Activated naive CD8-positive, alpha-beta T cell treated with anti-CD3 and anti-CD28 coated beads, Interleukin-2, amount 50 U/mL, for 24 hours (primary cell): ENCODE measurements around the gene MRGPRX2.

ENCODE experiments used
- ATAC-seq: fragments of 150-1000 bp; cut with Tn5 transposase; one replicate; pipeline ENCODE4 v1.10.0; 2021
- DNase-seq: peaks from one replicate; pipeline ENCODE4 v3.0.0; 2021
- H3K27ac Mint-ChIP-seq: one replicate; pipeline ENCODE4 v1.8.0; 2021; ENCODE audit warnings: mild to moderate bottlenecking, mixed read lengths
- H3K27me3 Mint-ChIP-seq: one replicate; pipeline ENCODE4 v1.8.0; 2021; ENCODE audit warnings: mixed read lengths
- H3K36me3 Mint-ChIP-seq: one replicate; pipeline ENCODE4 v1.8.0; 2021; ENCODE audit warnings: low read depth, mixed read lengths
- H3K4me1 Mint-ChIP-seq: one replicate; pipeline ENCODE4 v1.8.0; 2021; ENCODE audit warnings: mixed read lengths
- H3K4me3 Mint-ChIP-seq: one replicate; pipeline ENCODE4 v1.8.0; 2021; ENCODE audit warnings: mild to moderate bottlenecking, moderate library complexity, mixed read lengths
- H3K9me3 Mint-ChIP-seq: one replicate; pipeline ENCODE4 v1.8.0; 2021; ENCODE audit warnings: mixed read lengths

Gene MRGPRX2

DNA sequence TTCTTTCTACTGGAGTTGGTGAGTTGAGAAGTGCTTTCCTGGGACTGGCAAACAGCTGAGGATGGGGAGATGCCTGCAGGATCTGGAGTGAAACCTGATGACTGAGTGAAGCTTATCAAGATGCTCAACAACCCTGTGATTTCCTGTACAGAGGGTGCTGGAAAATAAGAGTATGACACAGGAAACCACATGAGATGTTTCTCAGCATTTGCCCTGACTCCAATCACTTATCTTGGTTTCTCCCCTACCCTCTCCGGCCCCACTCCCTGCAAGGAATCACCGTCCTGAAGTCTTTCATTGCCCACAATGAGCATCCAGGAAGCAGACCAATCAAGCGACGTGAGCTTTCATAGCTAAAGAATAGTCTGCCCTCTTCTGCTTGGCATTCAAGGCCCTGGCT is at the start of gene MRGPRX2:
TSS of gene MRGPRX2 (minus strand) at position 89 of the 400 bp plus-strand sequence. CDS start 4,315 bp downstream, outside the sequence.
- no peaks in the 10 kb centered on the region for H3K9me3 Mint-ChIP-seq
- DNase-seq: peak; percentile 18
- peaks cover 28% of the 10 kb centered on the region for H3K27me3 Mint-ChIP-seq
- peaks cover 21% of the 10 kb centered on the region for H3K4me1 Mint-ChIP-seq
- no peak within 1 kb of the TSS for H3K4me3 Mint-ChIP-seq
- H3K36me3 Mint-ChIP-seq: no peaks in the 10 kb centered on the region
- H3K27ac Mint-ChIP-seq: no peak within 1 kb of the TSS
- peak; percentile 93 for ATAC-seq

DNA sequence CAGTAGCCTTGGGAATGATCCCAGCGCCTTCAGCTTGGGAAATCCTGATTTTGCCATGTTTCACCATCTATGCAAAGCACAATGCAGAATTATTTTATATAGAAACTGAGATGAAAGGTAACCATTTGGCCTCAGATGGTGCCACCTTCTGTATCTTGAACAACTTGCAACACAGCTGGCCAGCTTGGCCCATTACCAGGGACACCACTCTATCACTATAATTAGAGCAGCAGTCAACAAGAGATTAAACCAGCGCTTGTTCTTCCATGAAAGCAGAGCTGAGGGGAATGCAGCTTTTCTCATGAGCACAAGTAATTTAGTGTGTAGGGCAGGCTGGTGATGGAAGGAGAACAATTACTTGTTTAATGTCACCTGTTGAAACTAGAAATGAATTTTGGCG is 49.8 kb upstream of the MRGPRX2 start:
- no peak for DNase-seq
- H3K4me1 Mint-ChIP-seq: peaks cover 5% of the 10 kb centered on the region
- H3K27ac Mint-ChIP-seq: no peak overlapping the region
- no peak overlapping the region for H3K4me3 Mint-ChIP-seq
- H3K27me3 Mint-ChIP-seq: peaks cover 6% of the 10 kb centered on the region
- no peaks in the 10 kb centered on the region for H3K36me3 Mint-ChIP-seq
- ATAC-seq: no peak
- H3K9me3 Mint-ChIP-seq: no peaks in the 10 kb centered on the region

DNA sequence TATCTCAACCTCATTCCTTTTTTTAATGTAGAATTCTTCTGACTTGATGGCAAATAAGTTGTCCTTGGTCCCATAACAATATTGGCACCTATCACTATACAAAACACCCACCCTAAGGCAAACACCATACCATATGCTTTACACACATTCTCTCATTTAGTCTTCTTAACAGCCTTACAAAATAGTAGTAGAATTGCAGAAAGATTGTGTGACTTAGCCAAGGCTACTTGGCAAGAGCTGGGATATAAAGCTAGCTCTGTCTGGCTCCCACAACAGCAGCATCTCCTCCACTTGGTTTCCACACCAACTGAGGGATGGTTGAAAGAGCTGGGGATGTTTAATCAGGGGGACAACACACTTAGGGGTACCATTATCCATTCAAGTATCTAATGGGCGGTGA is 46.6 kb upstream of the MRGPRX2 start:
- DNase-seq: no peak
- Mint-ChIP-seq H3K4me3 (no peak overlapping the region), H3K27me3 (peaks cover 17% of the 10 kb centered on the region), H3K27ac (no peak overlapping the region), H3K36me3 (no peaks in the 10 kb centered on the region), H3K9me3 (no peaks in the 10 kb centered on the region), H3K4me1 (peaks cover 5% of the 10 kb centered on the region)
- no peak for ATAC-seq

DNA sequence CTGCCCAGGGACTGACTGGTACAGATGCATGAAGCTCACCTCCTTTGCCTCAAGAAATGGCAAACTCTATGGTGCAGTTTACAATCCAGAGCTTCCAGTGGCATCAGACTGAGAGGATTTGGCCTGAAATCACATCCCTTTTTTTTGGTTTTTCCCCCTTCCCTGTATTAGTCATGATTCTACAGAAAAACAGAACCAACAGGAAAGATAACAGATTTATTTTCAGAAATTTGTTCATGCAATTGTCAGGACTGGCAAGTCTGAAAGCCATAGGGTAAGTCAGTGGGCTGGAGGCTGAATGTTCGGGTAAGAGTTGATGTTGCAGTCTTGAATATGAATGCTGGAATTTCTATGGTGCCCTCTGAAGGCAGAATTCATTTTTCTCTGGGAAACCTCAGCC is 44.5 kb upstream of the MRGPRX2 start:
- ATAC-seq: no peak

DNA sequence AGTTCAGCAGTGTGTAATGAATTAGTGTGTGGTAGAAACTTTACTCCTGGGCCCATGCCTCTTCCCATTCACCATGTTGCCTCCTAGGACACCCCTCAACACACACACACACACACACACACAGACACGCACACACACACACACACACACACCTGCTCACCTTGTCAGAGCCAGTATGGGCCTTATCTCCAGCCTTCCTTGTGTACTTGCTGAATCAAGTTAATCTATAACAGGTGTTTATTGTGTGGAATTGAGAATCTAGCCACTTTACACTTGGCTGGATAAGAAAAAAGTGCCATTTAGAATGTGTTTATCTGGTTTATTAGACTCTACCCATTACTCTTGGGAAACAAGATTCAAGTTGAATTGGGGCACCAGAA is 42.0 kb upstream of the MRGPRX2 start:
- H3K27me3 Mint-ChIP-seq: peaks cover 25% of the 10 kb centered on the region
- no peak overlapping the region for H3K4me3 Mint-ChIP-seq
- no peaks in the 10 kb centered on the region for H3K36me3 Mint-ChIP-seq
- H3K9me3 Mint-ChIP-seq: peaks cover 7% of the 10 kb centered on the region
- no peaks in the 10 kb centered on the region for H3K4me1 Mint-ChIP-seq
- H3K27ac Mint-ChIP-seq: no peak overlapping the region
- ATAC-seq (no peak), DNase-seq (no peak)

More for the DNA sequence above, 44.5 kb upstream of the MRGPRX2 start:
- DNase-seq: no peak
- Mint-ChIP-seq H3K4me3 (no peak overlapping the region), H3K27ac (no peak overlapping the region), H3K27me3 (peaks cover 22% of the 10 kb centered on the region), H3K36me3 (no peaks in the 10 kb centered on the region), H3K4me1 (peaks cover 5% of the 10 kb centered on the region), H3K9me3 (peaks cover 7% of the 10 kb centered on the region)

DNA sequence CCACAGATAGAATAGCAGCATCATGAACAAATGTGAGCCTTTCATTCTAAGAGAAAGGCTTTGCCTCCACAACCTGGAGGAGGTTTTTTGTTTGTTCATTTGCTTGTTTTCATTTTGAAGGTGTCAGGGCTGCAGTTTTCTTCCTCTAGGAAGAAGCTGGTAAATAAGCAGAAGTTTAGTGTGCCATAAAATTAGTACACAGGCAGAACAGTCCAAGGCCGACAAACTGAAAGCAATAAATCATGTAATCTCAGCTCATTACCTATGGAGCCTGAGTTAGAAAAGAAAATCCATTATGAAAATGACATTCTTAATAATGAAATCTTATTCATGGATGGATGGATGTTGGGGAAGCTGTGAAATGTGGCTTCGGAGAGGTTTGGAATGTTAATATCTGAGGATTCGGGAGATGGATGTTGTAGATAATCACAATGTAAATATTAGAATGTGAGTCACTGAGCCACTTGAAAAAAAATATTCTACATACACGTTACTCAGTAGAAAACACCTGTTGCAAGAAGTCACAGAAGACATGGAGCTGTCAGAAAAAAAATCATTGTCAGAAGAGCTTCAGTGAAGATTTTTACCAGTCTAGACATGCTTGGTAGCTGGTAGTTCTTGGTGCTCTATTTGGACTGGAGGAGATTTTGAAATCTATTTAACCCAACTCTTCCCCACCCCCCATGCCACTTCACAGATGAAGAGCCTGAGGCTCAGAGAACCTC is 41.4 kb upstream of the MRGPRX2 start:
- DNase-seq (no peak), ATAC-seq (no peak)
- H3K27ac Mint-ChIP-seq: no peak overlapping the region
- H3K9me3 Mint-ChIP-seq: peaks cover 7% of the 10 kb centered on the region
- no peak overlapping the region for H3K4me3 Mint-ChIP-seq
- no peaks in the 10 kb centered on the region for H3K4me1 Mint-ChIP-seq
- H3K27me3 Mint-ChIP-seq: peaks cover 27% of the 10 kb centered on the region
- no peaks in the 10 kb centered on the region for H3K36me3 Mint-ChIP-seq

DNA sequence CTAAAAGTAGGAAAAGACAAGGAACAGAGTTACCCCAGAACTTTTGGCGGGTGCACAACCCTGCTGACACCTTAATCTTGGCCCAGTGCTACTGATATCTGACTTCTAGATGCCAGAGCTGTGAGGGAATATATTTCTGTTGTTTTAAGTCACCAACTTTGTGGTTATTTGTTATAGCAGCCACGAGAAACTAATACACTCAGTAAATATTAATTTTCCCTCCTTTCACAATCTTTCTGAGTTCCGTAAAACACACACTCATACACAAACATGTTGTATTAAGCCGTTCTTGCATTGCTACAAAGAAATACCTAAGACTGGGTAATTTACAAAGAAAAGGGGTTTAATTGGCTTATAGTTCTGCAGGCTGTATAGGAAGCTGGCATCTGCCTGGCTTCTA is 40.4 kb upstream of the MRGPRX2 start:
- no peaks in the 10 kb centered on the region for H3K4me1 Mint-ChIP-seq
- peaks cover 7% of the 10 kb centered on the region for H3K9me3 Mint-ChIP-seq
- peaks cover 32% of the 10 kb centered on the region for H3K27me3 Mint-ChIP-seq
- H3K36me3 Mint-ChIP-seq: no peaks in the 10 kb centered on the region
- DNase-seq: no peak
- no peak overlapping the region for H3K27ac Mint-ChIP-seq
- no peak overlapping the region for H3K4me3 Mint-ChIP-seq
- ATAC-seq: no peak

DNA sequence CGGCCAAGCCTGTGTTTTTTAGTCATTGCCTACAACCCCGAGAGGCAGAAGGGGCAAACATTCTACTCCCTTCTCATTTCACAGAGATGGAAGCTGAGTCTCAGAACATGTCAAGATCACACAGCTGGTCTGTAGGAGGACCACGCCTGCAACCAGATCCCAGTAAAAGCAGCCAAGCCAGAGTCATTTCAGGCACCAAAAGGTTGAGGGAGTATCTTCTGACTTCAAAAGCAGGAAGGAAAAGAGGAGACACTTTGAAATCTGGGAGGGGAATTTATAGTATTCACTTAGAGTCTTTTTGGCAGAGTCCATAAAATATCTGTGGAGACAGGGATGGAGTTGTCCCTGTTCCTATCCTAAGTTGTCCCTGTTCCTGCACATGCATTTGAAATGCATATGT is 38.6 kb upstream of the MRGPRX2 start:
- H3K27ac Mint-ChIP-seq: no peak overlapping the region
- H3K4me1 Mint-ChIP-seq: no peaks in the 10 kb centered on the region
- DNase-seq (no peak), ATAC-seq (no peak)
- H3K9me3 Mint-ChIP-seq: peaks cover 7% of the 10 kb centered on the region
- peaks cover 24% of the 10 kb centered on the region for H3K27me3 Mint-ChIP-seq
- no peaks in the 10 kb centered on the region for H3K36me3 Mint-ChIP-seq
- no peak overlapping the region for H3K4me3 Mint-ChIP-seq

DNA sequence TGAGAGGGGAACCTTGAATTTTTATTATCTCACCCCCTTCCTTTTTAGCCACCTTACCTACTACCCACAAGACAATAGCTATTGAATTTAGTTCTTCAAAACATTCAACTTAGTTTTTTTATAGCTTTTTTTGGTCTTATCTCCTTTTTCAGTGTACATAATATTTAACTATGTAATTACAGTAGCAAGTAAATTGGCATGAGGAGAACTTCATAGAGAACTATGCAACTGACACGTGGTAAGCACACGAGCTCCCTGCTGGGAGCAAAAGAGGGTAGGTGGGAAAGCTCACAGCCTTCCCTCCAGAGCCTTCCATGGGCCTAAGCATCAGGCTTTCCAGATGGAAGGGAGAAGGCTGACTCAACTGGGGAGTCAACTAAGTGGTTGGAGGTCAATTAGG is 34.3 kb upstream of the MRGPRX2 start:
- peaks cover 29% of the 10 kb centered on the region for H3K27me3 Mint-ChIP-seq
- H3K4me1 Mint-ChIP-seq: no peaks in the 10 kb centered on the region
- no peak for ATAC-seq
- H3K9me3 Mint-ChIP-seq: no peaks in the 10 kb centered on the region
- no peak overlapping the region for H3K27ac Mint-ChIP-seq
- DNase-seq: no peak
- no peaks in the 10 kb centered on the region for H3K36me3 Mint-ChIP-seq
- H3K4me3 Mint-ChIP-seq: no peak overlapping the region

DNA sequence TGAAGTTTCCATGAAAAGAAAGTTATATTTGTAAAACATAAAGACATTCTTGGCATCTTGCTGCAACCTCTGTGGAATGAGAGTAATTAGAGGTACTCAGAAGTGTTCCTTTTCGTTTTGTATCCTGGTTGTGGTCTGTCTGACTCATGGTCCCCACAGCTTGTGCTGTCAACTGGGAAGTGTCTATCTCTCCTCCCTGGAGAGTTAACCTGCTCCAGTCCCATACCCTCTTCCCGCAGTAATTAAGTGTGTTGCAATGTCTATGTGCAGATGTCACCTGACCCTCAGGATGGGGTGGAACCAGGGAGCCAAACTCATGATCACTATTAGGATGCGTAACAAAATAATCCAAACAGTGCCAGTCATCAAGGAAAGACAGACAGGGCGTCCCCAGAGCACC is 33.5 kb upstream of the MRGPRX2 start:
- Mint-ChIP-seq H3K27ac (no peak overlapping the region), H3K27me3 (peaks cover 34% of the 10 kb centered on the region), H3K9me3 (no peaks in the 10 kb centered on the region), H3K4me1 (no peaks in the 10 kb centered on the region), H3K36me3 (no peaks in the 10 kb centered on the region), H3K4me3 (no peak overlapping the region)
- ATAC-seq: no peak
- DNase-seq: no peak

DNA sequence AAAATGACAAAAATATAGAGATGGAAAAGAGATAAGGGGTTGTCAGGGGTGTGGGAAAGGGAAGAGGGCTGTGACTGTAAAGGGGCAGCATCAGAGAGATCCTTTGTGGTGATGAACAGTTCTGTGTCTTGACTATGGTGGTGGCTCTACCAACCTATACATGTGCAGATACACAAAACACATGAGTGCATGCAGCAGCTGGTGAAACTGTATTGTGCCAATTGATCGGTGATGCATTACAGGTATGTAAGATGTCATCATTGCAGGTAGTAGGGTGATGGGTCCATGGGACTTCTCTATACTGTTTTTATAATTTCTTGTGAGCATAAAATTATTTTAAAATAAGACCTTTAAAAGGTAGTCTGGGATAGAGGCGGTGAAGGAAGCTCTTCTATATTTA is 32.3 kb upstream of the MRGPRX2 start:
- no peaks in the 10 kb centered on the region for H3K9me3 Mint-ChIP-seq

DNA sequence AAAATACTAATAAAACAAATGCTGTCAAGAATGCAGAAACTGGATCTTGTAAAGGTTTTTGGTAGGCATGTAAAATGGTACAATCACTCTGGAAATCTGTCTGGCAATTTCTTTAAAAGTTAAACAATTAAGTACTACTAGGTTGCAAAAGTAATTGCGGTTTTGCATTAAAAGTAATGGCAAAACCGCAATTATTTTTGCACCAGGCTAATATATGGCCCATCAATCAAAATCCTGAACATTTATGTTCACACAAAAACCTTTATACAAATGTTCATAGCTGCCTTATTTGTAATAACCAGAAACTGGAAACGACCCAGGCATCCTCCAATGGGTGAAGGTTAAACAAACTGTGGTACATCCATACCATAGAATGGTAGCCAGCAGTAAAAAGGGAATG is 31.8 kb upstream of the MRGPRX2 start:
- no peaks in the 10 kb centered on the region for H3K9me3 Mint-ChIP-seq
- ATAC-seq: no peak
- H3K4me3 Mint-ChIP-seq: no peak overlapping the region
- no peak for DNase-seq
- no peaks in the 10 kb centered on the region for H3K4me1 Mint-ChIP-seq
- H3K36me3 Mint-ChIP-seq: no peaks in the 10 kb centered on the region
- no peak overlapping the region for H3K27ac Mint-ChIP-seq
- H3K27me3 Mint-ChIP-seq: peaks cover 33% of the 10 kb centered on the region

More for the DNA sequence above, 32.3 kb upstream of the MRGPRX2 start:
- Mint-ChIP-seq H3K27ac (no peak overlapping the region), H3K36me3 (no peaks in the 10 kb centered on the region), H3K4me3 (no peak overlapping the region), H3K27me3 (peaks cover 33% of the 10 kb centered on the region), H3K4me1 (no peaks in the 10 kb centered on the region)
- ATAC-seq: no peak
- DNase-seq: no peak

DNA sequence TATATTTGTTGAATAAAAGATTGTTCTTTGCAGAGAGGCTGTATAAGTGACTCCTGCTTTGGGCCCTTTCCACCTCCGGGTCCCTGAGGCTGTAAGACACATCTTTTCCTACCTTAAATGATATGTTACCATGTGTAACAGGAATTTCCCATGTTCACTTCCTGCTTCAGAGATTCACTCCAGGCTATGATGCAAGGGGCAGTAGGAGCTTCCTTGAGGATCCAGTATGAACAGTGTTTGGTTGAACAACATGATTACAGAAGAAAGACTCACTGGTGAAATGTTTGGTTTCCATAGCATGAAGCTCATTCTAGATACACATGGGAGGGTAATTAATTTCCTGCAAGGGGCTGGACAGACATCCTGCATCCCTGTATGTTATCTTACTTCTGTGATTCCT is 30.8 kb upstream of the MRGPRX2 start:
- ATAC-seq (no peak), DNase-seq (no peak)
- Mint-ChIP-seq H3K27me3 (peaks cover 29% of the 10 kb centered on the region), H3K4me3 (no peak overlapping the region), H3K36me3 (no peaks in the 10 kb centered on the region), H3K27ac (no peak overlapping the region), H3K4me1 (no peaks in the 10 kb centered on the region), H3K9me3 (no peaks in the 10 kb centered on the region)

DNA sequence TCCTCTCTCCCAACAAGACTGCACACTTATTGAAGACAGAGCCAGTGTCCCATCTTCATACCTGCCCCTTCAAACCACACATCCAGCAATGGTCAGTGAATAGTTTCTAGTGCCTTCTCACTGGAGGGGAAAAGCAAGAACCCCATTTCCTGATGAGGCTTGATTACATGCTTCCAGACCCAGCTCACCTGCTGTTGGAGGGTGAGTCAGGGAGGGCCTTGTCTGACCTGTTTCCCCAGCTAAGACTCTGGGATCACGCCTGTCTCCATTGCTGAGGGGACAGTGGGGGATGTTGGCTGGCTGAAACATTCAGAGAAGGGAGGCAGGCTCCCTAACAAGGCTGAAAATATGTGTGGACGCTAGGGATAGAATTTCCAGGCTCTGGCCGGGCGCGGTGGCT is 28.9 kb upstream of the MRGPRX2 start:
- DNase-seq (no peak), ATAC-seq (no peak)
- Mint-ChIP-seq H3K4me3 (no peak overlapping the region), H3K4me1 (no peaks in the 10 kb centered on the region), H3K27me3 (peaks cover 26% of the 10 kb centered on the region), H3K36me3 (no peaks in the 10 kb centered on the region), H3K9me3 (no peaks in the 10 kb centered on the region), H3K27ac (no peak overlapping the region)

DNA sequence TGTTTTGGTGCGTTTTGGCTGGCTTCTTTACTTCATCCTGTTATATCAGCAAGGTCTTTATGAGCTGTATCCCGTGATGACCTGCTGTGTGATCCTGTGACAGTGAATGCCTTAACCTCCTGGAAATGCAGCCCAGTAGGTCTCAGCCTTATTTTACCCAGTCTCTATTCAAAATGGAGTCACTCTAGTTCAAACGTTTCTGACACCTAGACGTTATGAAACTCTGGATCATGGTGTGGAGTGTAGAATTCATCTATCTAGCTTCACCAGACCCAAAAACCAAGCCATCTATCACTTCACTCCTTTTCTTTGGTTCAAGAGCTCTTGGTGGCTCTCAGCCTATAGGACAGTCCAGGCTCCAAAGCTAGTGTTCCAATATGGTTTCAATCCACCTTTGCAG is 28.3 kb upstream of the MRGPRX2 start:
- Mint-ChIP-seq H3K9me3 (no peaks in the 10 kb centered on the region), H3K27ac (no peak overlapping the region), H3K36me3 (no peaks in the 10 kb centered on the region), H3K4me1 (no peaks in the 10 kb centered on the region), H3K4me3 (no peak overlapping the region), H3K27me3 (peaks cover 23% of the 10 kb centered on the region)
- ATAC-seq: no peak
- DNase-seq: no peak

DNA sequence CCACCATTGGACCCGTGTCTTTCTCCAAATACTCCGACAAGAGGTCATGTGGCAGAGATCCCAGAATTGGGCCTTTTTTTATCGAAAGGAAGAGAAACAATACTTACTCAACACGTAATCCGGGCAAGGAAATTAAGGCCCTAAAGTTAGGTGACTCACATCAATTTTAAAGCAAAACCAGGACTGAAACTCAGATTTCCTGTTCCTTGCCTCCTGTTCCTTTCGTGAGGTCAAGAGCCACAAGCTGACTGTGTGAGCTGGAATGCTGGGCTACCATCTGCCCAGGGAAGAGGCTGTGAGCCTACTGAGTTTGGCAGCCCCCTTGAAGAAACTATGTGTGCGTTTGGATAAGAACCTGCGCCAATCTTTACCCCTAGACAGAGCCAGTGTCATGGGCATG is 27.1 kb upstream of the MRGPRX2 start:
- Mint-ChIP-seq H3K36me3 (no peaks in the 10 kb centered on the region), H3K4me1 (no peaks in the 10 kb centered on the region), H3K27ac (no peak overlapping the region), H3K27me3 (peaks cover 19% of the 10 kb centered on the region), H3K4me3 (no peak overlapping the region), H3K9me3 (no peaks in the 10 kb centered on the region)
- no peak for ATAC-seq
- no peak for DNase-seq
